Measurements from ENCODE around the gene FAM50B.

DNA sequence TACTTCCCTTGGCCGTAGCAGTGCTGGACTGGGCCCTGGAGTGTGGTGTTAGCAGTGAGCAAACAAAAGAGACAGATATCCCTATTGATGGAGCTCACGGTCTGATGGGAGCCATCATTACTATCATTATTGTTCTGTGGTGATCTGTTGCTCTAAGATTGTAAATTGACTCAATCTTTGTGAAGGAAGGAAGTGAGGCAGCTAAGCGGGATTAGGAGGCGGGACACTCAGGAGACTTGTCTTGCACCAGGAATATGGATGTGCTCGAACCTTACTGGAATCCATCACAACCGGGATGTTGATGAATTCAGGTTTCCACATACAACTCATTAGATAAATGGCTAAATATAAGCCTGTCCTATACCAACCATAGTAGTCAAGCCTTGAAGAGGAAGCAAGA lies 25.5 kb upstream of the FAM50B start:
- TF ChIP-seq, protein P1, sequence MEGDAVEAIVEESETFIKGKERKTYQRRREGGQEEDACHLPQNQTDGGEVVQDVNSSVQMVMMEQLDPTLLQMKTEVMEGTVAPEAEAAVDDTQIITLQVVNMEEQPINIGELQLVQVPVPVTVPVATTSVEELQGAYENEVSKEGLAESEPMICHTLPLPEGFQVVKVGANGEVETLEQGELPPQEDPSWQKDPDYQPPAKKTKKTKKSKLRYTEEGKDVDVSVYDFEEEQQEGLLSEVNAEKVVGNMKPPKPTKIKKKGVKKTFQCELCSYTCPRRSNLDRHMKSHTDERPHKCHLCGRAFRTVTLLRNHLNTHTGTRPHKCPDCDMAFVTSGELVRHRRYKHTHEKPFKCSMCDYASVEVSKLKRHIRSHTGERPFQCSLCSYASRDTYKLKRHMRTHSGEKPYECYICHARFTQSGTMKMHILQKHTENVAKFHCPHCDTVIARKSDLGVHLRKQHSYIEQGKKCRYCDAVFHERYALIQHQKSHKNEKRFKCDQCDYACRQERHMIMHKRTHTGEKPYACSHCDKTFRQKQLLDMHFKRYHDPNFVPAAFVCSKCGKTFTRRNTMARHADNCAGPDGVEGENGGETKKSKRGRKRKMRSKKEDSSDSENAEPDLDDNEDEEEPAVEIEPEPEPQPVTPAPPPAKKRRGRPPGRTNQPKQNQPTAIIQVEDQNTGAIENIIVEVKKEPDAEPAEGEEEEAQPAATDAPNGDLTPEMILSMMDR (conservative IDR thresholded peaks at IDR 0.05; ENCODE audit: low read length), result no peak
- no peak for TF ChIP-seq EZH2phosphoT487 (IDR thresholded peaks at IDR 0.05; ENCODE audit: borderline replicate concordance)
